ENCODE results near the gene RLN3. TPM values are rescaled to one million over a fixed set of nuclear protein-coding genes. Genes with fewer than 3 reads are reported as not detected.

The RLN3 gene
- total RNA-seq, 1 experiment from 2014 or later = not detected

DNA sequence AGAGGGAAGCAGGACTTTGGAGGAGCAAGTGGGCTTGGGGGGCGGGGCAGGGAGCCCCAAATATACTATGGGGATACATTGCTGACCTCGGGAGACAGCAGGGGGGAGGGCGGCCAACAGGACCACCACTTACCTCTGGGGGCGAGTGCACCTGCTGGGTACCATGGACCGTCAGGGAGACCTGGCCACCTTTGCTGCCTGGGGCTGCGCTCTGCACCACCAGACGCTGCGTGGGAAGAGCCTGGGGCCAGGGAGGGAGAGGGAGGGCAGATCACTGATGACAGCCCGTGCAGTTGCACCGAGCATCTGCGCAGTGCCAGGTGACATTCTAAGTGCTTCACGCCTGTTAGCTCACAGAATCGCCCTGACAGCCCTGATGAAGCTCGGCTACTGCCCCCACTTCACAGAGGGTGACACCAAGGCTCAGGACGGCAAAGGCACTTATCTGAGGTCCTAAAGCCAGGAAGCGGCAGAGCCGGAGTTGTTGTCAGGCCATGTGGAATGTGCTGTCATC lies 45.9 kb upstream of the RLN3 start:
- BruUV-seq (replicated peaks) = no TSS peak
- Mint-ChIP-seq H3K27ac (ENCODE audit: unreplicated experiment) (no peak overlapping the region), H3K36me3 (ENCODE audit: insufficient read depth, unreplicated experiment) (no peaks in the 10 kb centered on the region), H3K4me3 (ENCODE audit: low read depth, unreplicated experiment) (no peak overlapping the region), H3K4me1 (ENCODE audit: low read depth, unreplicated experiment) (no peaks in the 10 kb centered on the region), H3K9me3 (ENCODE audit: low read depth, unreplicated experiment) (no peaks in the 10 kb centered on the region), H3K27me3 (ENCODE audit: unreplicated experiment) (no peaks in the 10 kb centered on the region)
- TF ChIP-seq, protein P1, sequence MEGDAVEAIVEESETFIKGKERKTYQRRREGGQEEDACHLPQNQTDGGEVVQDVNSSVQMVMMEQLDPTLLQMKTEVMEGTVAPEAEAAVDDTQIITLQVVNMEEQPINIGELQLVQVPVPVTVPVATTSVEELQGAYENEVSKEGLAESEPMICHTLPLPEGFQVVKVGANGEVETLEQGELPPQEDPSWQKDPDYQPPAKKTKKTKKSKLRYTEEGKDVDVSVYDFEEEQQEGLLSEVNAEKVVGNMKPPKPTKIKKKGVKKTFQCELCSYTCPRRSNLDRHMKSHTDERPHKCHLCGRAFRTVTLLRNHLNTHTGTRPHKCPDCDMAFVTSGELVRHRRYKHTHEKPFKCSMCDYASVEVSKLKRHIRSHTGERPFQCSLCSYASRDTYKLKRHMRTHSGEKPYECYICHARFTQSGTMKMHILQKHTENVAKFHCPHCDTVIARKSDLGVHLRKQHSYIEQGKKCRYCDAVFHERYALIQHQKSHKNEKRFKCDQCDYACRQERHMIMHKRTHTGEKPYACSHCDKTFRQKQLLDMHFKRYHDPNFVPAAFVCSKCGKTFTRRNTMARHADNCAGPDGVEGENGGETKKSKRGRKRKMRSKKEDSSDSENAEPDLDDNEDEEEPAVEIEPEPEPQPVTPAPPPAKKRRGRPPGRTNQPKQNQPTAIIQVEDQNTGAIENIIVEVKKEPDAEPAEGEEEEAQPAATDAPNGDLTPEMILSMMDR (IDR thresholded peaks at IDR 0.05; ENCODE audit: unreplicated experiment) = no peak
- no peak for DNase-seq
- CTCF ChIA-PET = no interaction called here
- intact Hi-C loops (cut with micrococcal nuclease; ENCODE audit: unreplicated experiment) = no loop called here

DNA sequence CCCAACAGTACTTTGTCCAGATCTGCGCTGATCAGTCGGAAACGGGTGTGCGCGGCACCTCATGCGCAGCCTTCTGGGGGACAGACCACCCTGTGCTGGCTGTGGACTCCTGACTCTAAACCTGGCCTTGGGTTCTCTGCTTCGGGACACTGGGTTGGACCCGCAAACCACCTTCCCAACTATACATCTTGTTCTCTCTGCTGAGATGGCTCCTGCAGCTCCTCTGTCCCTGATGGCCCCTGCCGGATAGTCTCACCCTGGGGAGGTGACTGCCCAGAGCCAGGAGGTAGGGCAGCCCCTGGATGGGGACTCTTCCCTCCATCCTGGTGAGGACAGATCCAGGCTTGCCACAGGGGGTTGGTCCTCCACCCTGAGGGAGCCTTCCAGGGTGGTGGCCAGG lies 45.2 kb upstream of the RLN3 start:
- BruUV-seq (replicated peaks) = no TSS peak
- TF ChIP-seq, protein P1 (IDR thresholded peaks at IDR 0.05; ENCODE audit: unreplicated experiment) = no peak
- intact Hi-C loops (cut with micrococcal nuclease; ENCODE audit: unreplicated experiment) = no loop called here
- Mint-ChIP-seq H3K27me3 (ENCODE audit: unreplicated experiment) (no peaks in the 10 kb centered on the region), H3K9me3 (ENCODE audit: low read depth, unreplicated experiment) (no peaks in the 10 kb centered on the region), H3K4me1 (ENCODE audit: low read depth, unreplicated experiment) (no peaks in the 10 kb centered on the region), H3K36me3 (ENCODE audit: insufficient read depth, unreplicated experiment) (no peaks in the 10 kb centered on the region), H3K4me3 (ENCODE audit: low read depth, unreplicated experiment) (no peak overlapping the region), H3K27ac (ENCODE audit: unreplicated experiment) (no peak overlapping the region)
- CTCF ChIA-PET = no interaction called here
- no peak for DNase-seq

- no peak overlapping the region for H3K27ac Mint-ChIP-seq (ENCODE audit: unreplicated experiment)
- H3K36me3 Mint-ChIP-seq (ENCODE audit: insufficient read depth, unreplicated experiment) = no peaks in the 10 kb centered on the region
- intact Hi-C loops (cut with micrococcal nuclease; ENCODE audit: unreplicated experiment) = no loop called here
- no peaks in the 10 kb centered on the region for H3K27me3 Mint-ChIP-seq (ENCODE audit: unreplicated experiment)
- TF ChIP-seq, protein P1 (IDR thresholded peaks at IDR 0.05; ENCODE audit: unreplicated experiment) = no peak
- no peak overlapping the region for H3K4me3 Mint-ChIP-seq (ENCODE audit: low read depth, unreplicated experiment)
- DNase-seq = no peak
- no peaks in the 10 kb centered on the region for H3K4me1 Mint-ChIP-seq (ENCODE audit: low read depth, unreplicated experiment)
- CTCF ChIA-PET = no interaction called here
- no TSS peak for BruUV-seq (replicated peaks)
- H3K9me3 Mint-ChIP-seq (ENCODE audit: low read depth, unreplicated experiment) = no peaks in the 10 kb centered on the region
Measured at GRCh38 chr19:13983213-13983889, 44.6 kb upstream of the RLN3 start.

DNA sequence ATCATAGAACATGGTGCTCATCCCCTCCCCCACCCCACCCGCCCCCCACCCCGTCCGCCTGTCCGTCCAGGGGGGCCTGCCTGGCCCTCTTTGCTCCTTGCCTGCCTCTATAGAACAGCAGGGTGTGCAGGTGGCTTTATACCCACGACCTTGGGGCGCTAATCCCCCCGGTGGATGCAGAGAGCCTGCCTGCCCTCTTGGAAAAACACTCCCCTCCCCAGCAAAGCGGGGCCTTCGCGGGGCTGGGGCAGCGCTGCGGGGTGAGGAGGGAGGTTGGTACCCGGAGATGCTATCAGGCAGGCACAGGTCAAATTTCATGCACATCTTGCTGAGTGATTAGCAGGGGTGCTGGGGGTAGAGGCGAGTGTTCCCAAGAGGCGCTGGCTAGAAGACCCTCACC lies 43.8 kb upstream of the RLN3 start:
- CTCF ChIA-PET = no interaction called here
- no peaks in the 10 kb centered on the region for H3K9me3 Mint-ChIP-seq (ENCODE audit: low read depth, unreplicated experiment)
- H3K27me3 Mint-ChIP-seq (ENCODE audit: unreplicated experiment) = no peaks in the 10 kb centered on the region
- H3K4me3 Mint-ChIP-seq (ENCODE audit: low read depth, unreplicated experiment) = no peak overlapping the region
- no TSS peak for BruUV-seq (replicated peaks)
- H3K36me3 Mint-ChIP-seq (ENCODE audit: insufficient read depth, unreplicated experiment) = peaks cover 5% of the 10 kb centered on the region
- intact Hi-C loops (cut with micrococcal nuclease; ENCODE audit: unreplicated experiment) = no loop called here
- H3K27ac Mint-ChIP-seq (ENCODE audit: unreplicated experiment) = no peak overlapping the region
- no peak for DNase-seq
- TF ChIP-seq, protein P1 (IDR thresholded peaks at IDR 0.05; ENCODE audit: unreplicated experiment) = no peak
- H3K4me1 Mint-ChIP-seq (ENCODE audit: low read depth, unreplicated experiment) = no peaks in the 10 kb centered on the region

All from Calu3 (cell line).